ENCODE measurements around the gene CPLX3. TPM values are rescaled to one million over a fixed set of nuclear protein-coding genes. Genes with fewer than 3 reads are reported as not detected.

CPLX3 gene
- total and polyA plus RNA-seq, 12 donors = 0.11 to 24.1 (median 0.94) TPM; not detected in 2

DNA sequence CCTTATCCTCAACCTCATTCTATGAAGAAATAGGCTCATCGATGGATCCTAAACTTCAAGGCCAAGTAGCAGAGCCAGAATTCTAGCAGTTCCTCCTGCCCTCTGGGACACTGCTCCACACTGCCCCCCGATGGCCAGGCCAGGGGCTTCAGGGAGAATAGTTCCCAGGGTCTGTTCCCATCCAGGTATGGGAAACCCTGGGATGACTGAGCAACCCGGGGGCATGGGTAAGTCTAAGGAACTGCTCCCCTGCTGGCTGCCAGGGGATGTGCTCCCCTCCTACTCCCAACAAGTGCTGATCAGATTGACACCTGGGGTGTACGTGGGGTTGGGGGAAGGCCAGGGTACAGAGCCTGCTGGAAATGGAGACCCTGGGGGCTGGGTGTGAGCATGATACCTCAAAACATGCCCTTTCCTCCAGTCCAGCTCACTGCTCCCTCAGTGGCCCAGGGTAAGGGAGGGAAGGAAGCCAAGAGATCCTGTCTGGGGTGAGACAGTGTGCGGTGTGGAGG is 8.9 kb downstream of the CPLX3 start:
- WGBS, 4 donors = 39 to 48% (median 45%) methylated on average over 3 to 5 of the region's 5 CpGs
- Histone ChIP-seq H3K27ac (no peak overlapping the region), H3K4me1 (replicated peaks in 1 of 2) (no peaks in the 10 kb centered on the region), H3K27me3 (no peaks in the 10 kb centered on the region), H3K9me3 (replicated peaks in 1 of 3) (no peaks in the 10 kb centered on the region), H3K4me3 (no peak overlapping the region), H3K36me3 (replicated peaks in 1 of 2) (peaks cover 0 to 6% of the 10 kb centered on the region in 2 donors)
- peak; percentile 47 to 78 (median 67) for DNase-seq
- intact Hi-C loops (cut with DNase I) = loop anchor here (5.0 kb wide), 2 partner anchors 58 to 63 kb away; no protein-coding TSS in a partner anchor
- TF ChIP-seq CTCF (IDR thresholded peaks at IDR 0.05) (peak; percentile 58 to 77 (median 68)), POLR2A (IDR thresholded peaks at IDR 0.05) (no peak)

DNA sequence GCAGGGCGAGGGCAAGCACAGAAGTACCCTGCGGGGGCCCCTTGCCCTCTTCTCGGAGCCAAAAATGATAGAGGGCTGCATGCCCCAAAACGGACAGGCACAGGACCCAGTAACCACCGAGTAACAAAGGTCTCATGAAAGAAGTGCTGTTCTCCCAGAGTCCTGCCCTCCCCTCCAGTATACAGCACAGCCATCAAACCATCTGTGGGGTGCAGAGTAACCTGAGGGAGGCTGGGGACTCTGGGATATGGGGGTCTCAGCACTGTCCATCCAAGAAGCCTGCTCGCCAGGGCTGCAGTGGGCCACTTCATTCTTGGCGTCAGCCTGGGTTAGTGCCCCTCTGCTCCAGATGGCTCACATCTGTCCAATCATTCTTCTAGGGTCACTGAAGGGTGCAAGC is 10.4 kb downstream of the CPLX3 start:
- TF ChIP-seq CTCF (IDR thresholded peaks at IDR 0.05) (no peak), POLR2A (IDR thresholded peaks at IDR 0.05) (no peak)
- H3K4me1 ChIP-seq (replicated peaks in 1 of 2) = peaks cover 3 to 9% of the 10 kb centered on the region in 2 donors
- 88 to 90% (median 89%) methylated on average over 7 of the region's 7 CpGs; no CpG with 5 or more reads in 1 of the 4 donors for WGBS, 4 donors
- intact Hi-C loops (cut with DNase I) = loop anchor here (5.0 kb wide), 2 partner anchors 60 to 65 kb away; no protein-coding TSS in a partner anchor
- no peaks in the 10 kb centered on the region for H3K27me3 ChIP-seq
- H3K4me3 ChIP-seq = no peak overlapping the region
- H3K27ac ChIP-seq = no peak overlapping the region
- peaks cover 0 to 6% of the 10 kb centered on the region in 2 donors for H3K36me3 ChIP-seq (replicated peaks in 1 of 2)
- H3K9me3 ChIP-seq (replicated peaks in 1 of 3) = no peaks in the 10 kb centered on the region
- DNase-seq = no peak

GRCh38 chr15:74837482-74838136 is 11.2 kb downstream of the CPLX3 start:
- Histone ChIP-seq H3K4me3 (no peak overlapping the region), H3K27me3 (no peaks in the 10 kb centered on the region), H3K9me3 (replicated peaks in 1 of 3) (no peaks in the 10 kb centered on the region), H3K36me3 (replicated peaks in 1 of 2) (peaks cover 0 to 6% of the 10 kb centered on the region in 2 donors), H3K4me1 (replicated peaks in 1 of 2) (peaks cover 10 to 17% of the 10 kb centered on the region in 2 donors), H3K27ac (no peak overlapping the region)
- intact Hi-C loops (cut with DNase I) = loop anchor here (5.0 kb wide), 2 partner anchors 60 to 65 kb away; no protein-coding TSS in a partner anchor
- peak in 3 of 7 donors; percentile 47 to 50 (median 48) for DNase-seq
- WGBS, 4 donors = 52 to 82% (median 60%) methylated on average over 15 of the region's 15 CpGs
- TF ChIP-seq POLR2A (IDR thresholded peaks at IDR 0.05) (no peak), CTCF (IDR thresholded peaks at IDR 0.05) (peak in 2 of 6 experiments; percentile 11 to 19)

- Histone ChIP-seq H3K4me3 (no peak overlapping the region), H3K9me3 (replicated peaks in 1 of 3) (no peaks in the 10 kb centered on the region), H3K27me3 (no peaks in the 10 kb centered on the region), H3K4me1 (replicated peaks in 1 of 2) (peaks cover 10 to 17% of the 10 kb centered on the region in 2 donors), H3K36me3 (replicated peaks in 1 of 2) (peaks cover 0 to 6% of the 10 kb centered on the region in 2 donors), H3K27ac (no peak overlapping the region)
- TF ChIP-seq POLR2A (IDR thresholded peaks at IDR 0.05) (no peak), CTCF (IDR thresholded peaks at IDR 0.05) (no peak)
- intact Hi-C loops (cut with DNase I) = loop anchor here (5.0 kb wide), 2 partner anchors 61 to 66 kb away; no protein-coding TSS in a partner anchor
- WGBS, 4 donors = 77 to 100% (median 91%) methylated on average over 1 to 10 of the region's 10 CpGs
- DNase-seq = no peak
Measured at GRCh38 chr15:74838137-74838516, 11.7 kb downstream of the CPLX3 start.
